HG02870 (cell line): ENCODE results near the gene DEPDC4.
A peak's percentile ranks its signal among the peaks of the same experiment; 100 is the strongest.
"Not testable (repeated sequence)": the region's sequence is repeated elsewhere in the genome, so short reads cannot be mapped to it uniquely, and the experiment has no call there.

Experiments
- ATAC-seq: cut with Tn5 transposase; IDR thresholded peaks from one replicate; pipeline ENCODE4 v1.9.1; 2021; ENCODE audit warnings: mild to moderate bottlenecking, moderate library complexity; ENCODE audit not compliant: unreplicated experiment

The DEPDC4 gene

GRCh38 chr12:100265107-100265506 is 1.8 kb downstream of the DEPDC4 start:
- not testable (repeated sequence) for ATAC-seq

- ATAC-seq, result no peak
Observed at GRCh38 chr12:100263131-100263530, 3.7 kb downstream of the DEPDC4 start.

- no peak for ATAC-seq
Observed at GRCh38 chr12:100258127-100258526, 8.8 kb downstream of the DEPDC4 start.

GRCh38 chr12:100254876-100255275 is 12.0 kb downstream of the DEPDC4 start:
- no peak for ATAC-seq

GRCh38 chr12:100253437-100253836 is 13.4 kb downstream of the DEPDC4 start:
- no peak for ATAC-seq

GRCh38 chr12:100251917-100252316 is 15.0 kb downstream of the DEPDC4 start:
- no peak for ATAC-seq

GRCh38 chr12:100249941-100250340 is 16.9 kb downstream of the DEPDC4 start:
- ATAC-seq, result no peak

- ATAC-seq, result no peak
Observed at GRCh38 chr12:100248886-100249285, 18.0 kb downstream of the DEPDC4 start.

- ATAC-seq, result no peak
Observed at GRCh38 chr12:100247765-100248164, 19.1 kb downstream of the DEPDC4 start.

- ATAC-seq, result no peak
Observed at GRCh38 chr12:100243137-100243536, 23.7 kb downstream of the DEPDC4 start.

- no peak for ATAC-seq
Observed at GRCh38 chr12:100239589-100239988, 27.3 kb downstream of the DEPDC4 start.

GRCh38 chr12:100238801-100239200 is 28.1 kb downstream of the DEPDC4 start:
- ATAC-seq, result no peak

GRCh38 chr12:100234591-100235304 is 32.1 kb downstream of the DEPDC4 start:
- peak; percentile 65 for ATAC-seq

GRCh38 chr12:100234166-100234565 is 32.7 kb downstream of the DEPDC4 start:
- no peak for ATAC-seq

GRCh38 chr12:100231873-100232272 is 35.0 kb downstream of the DEPDC4 start:
- not testable (repeated sequence) for ATAC-seq

GRCh38 chr12:100229876-100230275 is 37.0 kb downstream of the DEPDC4 start:
- no peak for ATAC-seq

GRCh38 chr12:100229036-100229635 is 37.7 kb downstream of the DEPDC4 start:
- no peak for ATAC-seq

- ATAC-seq, result no peak
Observed at GRCh38 chr12:100225491-100225890, 41.4 kb downstream of the DEPDC4 start.

- ATAC-seq, result not testable (repeated sequence)
Observed at GRCh38 chr12:100222173-100222572, 44.7 kb downstream of the DEPDC4 start.

- no peak for ATAC-seq
Observed at GRCh38 chr12:100221523-100221922, 45.4 kb downstream of the DEPDC4 start.

- no peak for ATAC-seq
Observed at GRCh38 chr12:100219328-100220109, 47.4 kb downstream of the DEPDC4 start.

GRCh38 chr12:100216337-100216736 is 50.5 kb downstream of the DEPDC4 start:
- ATAC-seq, result no peak
